ENCODE measurements around the gene ECM1.

The ECM1 gene

DNA sequence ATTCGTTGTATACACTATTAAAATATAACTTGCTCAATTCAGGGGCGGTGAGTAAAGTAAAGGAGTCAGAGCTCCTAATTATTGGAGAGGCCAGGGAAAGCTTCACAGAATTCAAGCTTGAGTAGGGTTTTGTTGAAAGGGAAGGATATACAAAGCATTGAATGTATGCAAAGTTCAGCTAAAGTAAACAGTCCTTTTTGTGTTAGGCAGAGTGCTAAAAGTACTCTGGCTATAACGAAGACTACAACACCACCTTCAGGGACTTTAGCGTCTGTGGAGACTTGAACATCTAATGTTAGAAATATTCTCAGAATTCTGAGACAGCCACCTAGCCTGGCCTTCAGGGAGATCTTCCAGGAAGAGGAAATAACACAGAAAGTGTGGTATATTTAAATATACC, 8.7 kb downstream of the ECM1 start:
- Mint-ChIP-seq H3K27ac (no peak overlapping the region), H3K36me3 (ENCODE audit: low read depth) (peaks cover 21% of the 10 kb centered on the region), H3K9me3 (no peaks in the 10 kb centered on the region), H3K4me1 (ENCODE audit: low read depth) (peaks cover 25% of the 10 kb centered on the region), H3K27me3 (peaks cover 7% of the 10 kb centered on the region), H3K4me3 (no peak overlapping the region)
- intact Hi-C loops (cut with micrococcal nuclease) = no loop called here

DNA sequence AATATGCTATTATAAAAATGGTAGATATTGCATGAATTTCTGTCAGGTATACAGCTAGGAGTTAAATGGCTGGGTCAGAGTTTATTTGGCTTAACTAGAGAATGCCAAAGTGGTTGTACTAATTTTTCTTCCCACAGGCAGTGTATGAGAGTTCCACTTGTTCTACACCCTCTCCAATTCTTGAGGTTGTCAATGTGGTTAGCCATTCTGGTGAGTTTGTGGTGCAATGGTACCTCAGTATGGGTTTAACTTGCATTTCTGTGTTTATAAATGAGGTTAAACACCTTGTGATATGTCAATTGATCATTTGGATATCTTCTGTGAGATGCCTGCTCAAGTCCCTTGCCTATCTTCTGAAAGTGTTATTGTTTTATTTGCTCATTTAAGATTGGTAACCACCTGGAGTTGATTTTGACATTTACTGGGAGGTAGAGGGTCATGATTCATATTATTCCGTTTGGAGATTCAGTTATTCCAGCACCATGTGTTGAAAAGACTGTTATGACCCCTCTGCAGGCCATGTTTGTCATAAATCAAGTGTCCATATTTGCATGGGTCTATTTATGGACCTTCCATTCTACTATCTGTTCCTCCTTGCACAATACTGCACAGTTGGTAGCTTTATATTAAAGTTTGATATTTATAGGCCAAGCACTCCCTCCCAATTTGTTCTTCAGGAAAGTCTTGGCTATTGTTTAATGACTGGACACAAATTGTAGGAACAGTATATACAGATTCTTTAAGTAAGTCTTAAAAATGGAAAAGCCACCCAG, 13.5 kb downstream of the ECM1 start:
- intact Hi-C loops (cut with micrococcal nuclease) = no loop called here
- Mint-ChIP-seq H3K27ac (no peak overlapping the region), H3K36me3 (ENCODE audit: low read depth) (no peaks in the 10 kb centered on the region), H3K4me1 (ENCODE audit: low read depth) (peaks cover 2% of the 10 kb centered on the region), H3K4me3 (no peak overlapping the region), H3K9me3 (no peaks in the 10 kb centered on the region), H3K27me3 (peaks cover under 1% of the 10 kb centered on the region)

DNA sequence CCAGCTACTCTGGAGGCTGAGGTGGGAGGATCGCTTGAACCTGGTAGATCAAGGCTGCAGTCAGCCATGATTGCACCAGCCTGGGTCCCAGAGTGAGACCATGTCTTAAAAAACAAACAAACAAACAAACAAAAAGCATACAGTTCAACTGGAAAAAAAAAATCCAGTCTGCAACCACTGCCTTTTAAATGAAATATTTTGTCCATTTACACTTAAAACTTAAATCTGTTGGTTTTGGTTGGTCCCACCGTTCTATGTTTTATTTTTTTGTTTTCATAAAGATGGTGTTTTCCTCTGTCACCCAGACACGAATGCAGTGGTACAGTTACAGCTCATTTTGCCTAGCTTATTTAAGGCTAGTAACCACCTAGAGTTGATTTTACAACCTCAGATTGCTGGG, 17.4 kb downstream of the ECM1 start:
- intact Hi-C loops (cut with micrococcal nuclease) = no loop called here
- no peaks in the 10 kb centered on the region for H3K4me1 Mint-ChIP-seq (ENCODE audit: low read depth)
- no peaks in the 10 kb centered on the region for H3K9me3 Mint-ChIP-seq
- no peaks in the 10 kb centered on the region for H3K27me3 Mint-ChIP-seq
- H3K4me3 Mint-ChIP-seq = no peak overlapping the region
- H3K27ac Mint-ChIP-seq = no peak overlapping the region
- H3K36me3 Mint-ChIP-seq (ENCODE audit: low read depth) = no peaks in the 10 kb centered on the region

DNA sequence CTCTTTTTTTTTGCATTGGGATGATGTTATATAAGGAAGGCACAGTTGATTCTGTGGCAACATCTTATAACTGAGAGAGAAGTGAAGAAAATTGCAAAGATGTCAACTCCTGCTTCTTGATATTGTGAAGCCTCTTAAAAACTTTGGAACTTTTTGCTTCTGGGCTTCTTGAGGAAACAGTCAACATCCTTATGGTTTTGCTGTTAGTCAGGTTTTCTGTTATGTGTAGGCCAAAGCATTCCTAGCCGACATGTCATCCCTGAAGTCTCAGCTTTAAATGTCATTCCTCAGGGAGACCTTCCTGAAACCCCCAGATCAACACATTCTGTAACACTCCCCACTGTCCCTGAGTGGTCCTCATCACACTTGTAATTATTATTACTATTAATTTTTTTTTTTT, 20.3 kb downstream of the ECM1 start:
- Mint-ChIP-seq H3K9me3 (no peaks in the 10 kb centered on the region), H3K4me1 (ENCODE audit: low read depth) (peaks cover 7% of the 10 kb centered on the region), H3K27ac (no peak overlapping the region), H3K36me3 (ENCODE audit: low read depth) (no peaks in the 10 kb centered on the region), H3K4me3 (no peak overlapping the region), H3K27me3 (no peaks in the 10 kb centered on the region)
- intact Hi-C loops (cut with micrococcal nuclease) = no loop called here

DNA sequence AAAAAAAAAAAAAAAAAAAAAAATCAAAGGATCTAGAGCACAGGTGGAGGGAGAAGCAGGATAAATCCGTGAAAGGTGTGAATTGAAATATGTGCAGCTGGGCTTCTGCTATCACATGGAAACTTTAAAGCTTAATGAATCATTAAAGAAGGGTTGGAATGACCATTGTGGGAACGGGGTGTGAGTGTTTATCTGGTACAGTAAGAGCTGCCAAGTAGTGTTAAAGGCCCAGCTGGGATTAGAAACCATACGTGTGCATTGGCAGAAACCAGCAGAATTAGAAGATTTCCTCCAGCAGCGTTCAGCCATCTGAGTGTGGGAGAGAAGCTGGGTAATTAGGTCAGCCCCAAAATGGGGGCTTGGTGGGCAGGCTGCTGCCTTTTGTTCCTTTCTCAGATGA, 21.1 kb downstream of the ECM1 start:
- Mint-ChIP-seq H3K4me1 (ENCODE audit: low read depth) (peaks cover 7% of the 10 kb centered on the region), H3K27me3 (no peaks in the 10 kb centered on the region), H3K36me3 (ENCODE audit: low read depth) (no peaks in the 10 kb centered on the region), H3K4me3 (no peak overlapping the region), H3K9me3 (no peaks in the 10 kb centered on the region), H3K27ac (no peak overlapping the region)
- intact Hi-C loops (cut with micrococcal nuclease) = no loop called here

DNA sequence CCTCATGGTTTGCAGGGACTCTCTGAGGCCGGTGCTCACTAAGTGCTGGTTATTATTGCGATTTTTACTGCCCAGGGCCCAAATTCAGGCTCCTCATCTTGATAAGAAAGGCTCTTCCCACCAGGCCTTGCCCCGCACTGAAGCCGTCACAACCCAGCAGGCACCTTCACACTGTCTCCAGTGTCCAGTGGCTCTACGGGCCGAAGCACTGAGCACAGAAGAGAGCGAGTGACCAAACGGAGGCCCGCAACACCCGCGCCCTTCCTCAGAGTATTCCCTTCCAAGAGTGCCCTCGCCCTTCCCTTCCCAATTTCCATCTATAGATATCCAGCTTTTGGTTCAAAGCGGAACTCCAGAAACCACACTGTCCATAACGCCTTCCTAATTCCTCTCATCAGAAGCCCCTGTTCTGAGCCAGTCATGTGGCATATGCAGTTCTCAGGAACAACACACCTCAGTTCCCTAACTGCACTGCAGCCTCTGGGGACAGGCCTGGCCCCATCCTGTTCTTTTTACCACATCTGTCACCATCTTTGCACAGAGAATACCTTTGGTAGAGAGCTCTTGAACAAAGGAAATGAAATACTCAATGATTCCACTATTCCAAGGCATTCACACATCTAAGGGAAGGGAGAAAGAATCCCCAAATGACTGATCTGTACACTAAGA, 22.7 kb downstream of the ECM1 start:
- intact Hi-C loops (cut with micrococcal nuclease) = no loop called here
- Mint-ChIP-seq H3K27ac (no peak overlapping the region), H3K36me3 (ENCODE audit: low read depth) (no peaks in the 10 kb centered on the region), H3K27me3 (no peaks in the 10 kb centered on the region), H3K4me3 (no peak overlapping the region), H3K9me3 (no peaks in the 10 kb centered on the region), H3K4me1 (ENCODE audit: low read depth) (peaks cover 7% of the 10 kb centered on the region)

DNA sequence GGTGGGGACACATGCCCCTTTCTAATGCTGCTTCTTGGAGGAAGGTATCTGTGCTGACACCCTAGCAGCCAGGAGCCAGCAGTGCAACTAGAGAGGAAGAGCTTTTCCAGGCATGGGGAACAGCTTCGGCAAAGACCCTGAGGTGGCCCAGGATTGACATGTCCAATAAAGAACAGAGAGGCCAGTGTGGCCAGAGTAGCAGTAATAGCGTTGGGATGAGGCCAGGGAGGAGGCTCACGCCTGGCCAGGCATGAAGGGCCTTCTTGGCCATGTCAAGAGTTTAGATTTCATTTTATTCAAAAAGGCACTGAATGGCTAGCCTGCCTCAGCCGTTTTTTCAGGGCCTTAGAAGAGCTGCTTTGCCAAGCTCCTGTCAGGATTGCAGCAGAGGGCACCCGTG, 25.0 kb downstream of the ECM1 start:
- intact Hi-C loops (cut with micrococcal nuclease) = loop anchor here (1.0 kb wide), 1 partner anchor 69 kb away; no protein-coding TSS in a partner anchor
- Mint-ChIP-seq H3K27ac (no peak overlapping the region), H3K27me3 (no peaks in the 10 kb centered on the region), H3K9me3 (no peaks in the 10 kb centered on the region), H3K36me3 (ENCODE audit: low read depth) (no peaks in the 10 kb centered on the region), H3K4me1 (ENCODE audit: low read depth) (peaks cover 7% of the 10 kb centered on the region), H3K4me3 (no peak overlapping the region)

DNA sequence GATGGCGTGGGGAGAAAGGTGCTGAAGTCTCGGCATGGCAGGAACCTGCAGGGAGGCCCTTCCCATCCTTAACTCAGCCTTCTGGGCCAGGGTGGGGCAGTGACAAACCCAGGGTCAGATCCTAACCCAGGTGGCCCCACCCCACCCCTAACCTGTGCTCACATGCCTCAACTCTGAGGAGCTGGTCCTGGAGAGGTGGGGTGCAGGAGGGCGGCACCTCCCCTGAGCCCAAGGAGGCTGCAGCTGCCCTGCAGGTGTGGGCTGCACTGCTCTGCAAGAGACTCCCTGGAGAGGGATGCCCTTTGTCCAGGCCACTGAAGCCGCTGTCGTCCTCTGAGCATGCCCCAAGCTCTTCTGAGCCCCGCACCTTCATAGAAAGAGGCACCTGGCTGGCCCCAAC, 26.1 kb downstream of the ECM1 start:
- Mint-ChIP-seq H3K4me3 (no peak overlapping the region), H3K9me3 (no peaks in the 10 kb centered on the region), H3K36me3 (ENCODE audit: low read depth) (no peaks in the 10 kb centered on the region), H3K27ac (no peak overlapping the region), H3K27me3 (no peaks in the 10 kb centered on the region), H3K4me1 (ENCODE audit: low read depth) (peaks cover 7% of the 10 kb centered on the region)
- intact Hi-C loops (cut with micrococcal nuclease) = no loop called here

DNA sequence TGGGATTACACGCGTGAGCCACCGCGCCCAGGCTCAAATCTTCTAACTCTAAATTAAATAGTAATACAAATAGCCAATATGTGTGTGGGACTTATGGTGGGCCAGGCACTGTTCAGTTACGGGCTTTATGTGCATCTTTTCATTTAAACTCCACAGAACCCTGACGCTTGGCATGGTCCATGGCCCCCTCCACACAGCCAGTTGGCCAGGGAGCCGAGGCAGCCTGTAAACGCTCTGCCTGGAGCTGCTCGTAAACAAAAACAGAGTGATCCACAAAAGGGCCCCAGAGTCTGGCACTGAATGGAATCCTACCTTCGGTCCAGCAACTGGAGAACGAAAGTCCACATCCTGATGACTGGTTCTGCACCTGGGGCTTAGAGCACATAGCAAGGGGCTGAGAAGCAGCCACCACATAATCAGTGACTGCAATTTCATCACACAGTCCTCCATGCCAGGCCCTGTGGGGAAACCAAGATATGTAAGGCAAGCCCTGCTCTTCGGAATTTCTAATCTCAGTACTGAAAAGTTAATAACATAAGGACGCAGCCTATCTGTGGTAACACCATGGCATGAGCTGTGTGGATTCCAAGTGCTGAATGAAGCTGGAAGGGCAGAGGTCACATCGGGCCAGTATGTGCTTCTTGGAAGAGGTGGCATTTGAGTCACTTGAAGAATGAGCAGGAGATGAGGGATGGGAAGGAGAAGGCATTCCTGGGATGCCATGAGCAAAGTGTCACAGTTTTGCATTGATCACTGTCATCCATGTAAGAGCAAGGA, 27.8 kb downstream of the ECM1 start:
- Mint-ChIP-seq H3K4me1 (ENCODE audit: low read depth) (peaks cover 13% of the 10 kb centered on the region), H3K4me3 (no peak overlapping the region), H3K9me3 (no peaks in the 10 kb centered on the region), H3K36me3 (ENCODE audit: low read depth) (no peaks in the 10 kb centered on the region), H3K27ac (no peak overlapping the region), H3K27me3 (peaks cover 1% of the 10 kb centered on the region)
- intact Hi-C loops (cut with micrococcal nuclease) = no loop called here

DNA sequence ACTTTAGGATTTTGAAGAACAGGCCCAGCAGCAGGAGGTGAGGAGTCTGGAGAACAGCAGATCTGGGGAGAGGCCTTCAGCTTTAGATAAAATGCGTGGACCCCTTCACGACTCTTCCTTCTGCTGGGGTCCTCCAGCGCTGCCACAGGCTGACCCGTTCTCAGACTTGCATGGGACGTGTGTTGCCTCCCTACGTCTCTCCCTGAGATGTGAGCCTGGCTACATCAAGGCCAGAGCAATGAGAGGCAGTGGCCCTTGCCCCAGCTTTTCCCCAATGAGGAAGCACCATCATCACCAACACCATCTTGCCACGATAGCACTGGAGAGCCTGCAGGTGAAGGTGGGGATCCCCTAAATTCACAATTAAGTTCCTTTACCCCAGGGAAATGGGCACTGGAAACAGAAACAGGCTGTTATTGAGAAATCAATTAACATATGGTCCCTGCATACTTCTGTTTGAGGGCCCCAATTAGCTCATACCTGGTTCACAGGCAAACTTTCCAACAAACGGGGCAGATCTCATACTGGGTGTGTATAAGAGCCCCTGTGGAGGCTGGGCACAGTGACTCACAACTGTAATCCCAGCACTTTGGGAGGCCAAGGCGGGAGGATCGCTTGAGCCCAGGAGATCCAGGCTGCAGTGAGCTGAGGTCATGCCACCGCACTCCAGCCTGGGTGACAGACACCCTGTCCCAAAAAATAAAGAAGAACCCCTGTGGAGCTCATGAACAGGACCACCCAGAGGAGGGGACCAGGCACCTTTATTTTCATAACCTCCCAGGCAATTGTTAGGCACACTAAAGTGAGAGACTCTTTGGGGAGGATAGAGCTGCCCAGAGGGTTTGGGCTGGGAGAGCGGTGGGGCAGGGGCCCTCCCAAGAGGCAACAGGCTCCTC, 29.2 kb downstream of the ECM1 start:
- H3K4me3 Mint-ChIP-seq = no peak overlapping the region
- no peaks in the 10 kb centered on the region for H3K36me3 Mint-ChIP-seq (ENCODE audit: low read depth)
- intact Hi-C loops (cut with micrococcal nuclease) = no loop called here
- no peak overlapping the region for H3K27ac Mint-ChIP-seq
- H3K27me3 Mint-ChIP-seq = peaks cover 1% of the 10 kb centered on the region
- peaks cover 15% of the 10 kb centered on the region for H3K4me1 Mint-ChIP-seq (ENCODE audit: low read depth)
- no peaks in the 10 kb centered on the region for H3K9me3 Mint-ChIP-seq

DNA sequence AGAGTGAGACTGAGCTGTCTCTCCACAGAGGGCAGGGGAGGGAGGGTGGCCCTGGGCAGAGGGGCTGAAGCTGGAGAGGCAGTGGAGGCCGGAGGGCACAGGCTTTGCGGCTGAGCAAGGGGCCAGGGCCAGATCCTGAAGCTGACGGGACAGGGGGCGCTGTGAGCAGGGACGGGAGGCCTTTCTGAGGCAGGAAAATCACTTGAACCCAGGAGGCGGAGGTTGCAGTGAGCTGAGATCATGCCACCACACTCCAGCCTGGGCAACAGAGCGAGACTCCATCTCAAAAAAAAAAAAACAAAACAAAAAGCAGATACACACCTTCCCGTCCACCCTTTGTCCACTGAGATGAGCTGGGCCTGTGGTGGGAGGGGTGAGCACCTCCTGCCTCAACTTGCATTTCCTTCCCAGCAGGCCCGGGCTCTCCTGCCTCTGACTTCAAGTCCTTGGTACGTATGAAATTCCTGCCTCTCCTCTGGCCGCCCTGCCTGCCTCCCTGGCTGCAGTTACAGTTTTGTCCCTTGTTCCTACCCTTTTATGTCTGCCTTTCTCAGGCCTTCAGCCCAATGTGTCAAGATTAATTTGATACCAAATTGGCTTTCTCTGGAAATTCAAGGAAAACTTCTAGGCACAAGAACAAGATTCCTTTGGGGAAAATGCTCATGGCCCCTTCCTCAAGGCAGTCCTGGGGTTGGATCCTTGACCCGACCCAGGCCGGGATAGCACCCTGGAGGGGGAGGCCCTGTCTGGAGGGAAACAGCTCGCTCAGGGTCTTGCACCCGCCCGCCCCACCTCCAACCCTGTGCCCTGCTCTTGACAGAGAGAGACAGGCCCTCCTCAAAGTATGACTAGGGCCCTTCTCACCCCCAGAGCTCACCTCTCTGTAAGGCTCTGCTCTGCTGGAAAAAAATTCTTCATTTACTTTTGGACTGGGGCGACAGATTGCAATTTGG, 30.1 kb downstream of the ECM1 start:
- intact Hi-C loops (cut with micrococcal nuclease) = no loop called here
- Mint-ChIP-seq H3K4me3 (no peak overlapping the region), H3K36me3 (ENCODE audit: low read depth) (no peaks in the 10 kb centered on the region), H3K27ac (no peak overlapping the region), H3K27me3 (peaks cover 1% of the 10 kb centered on the region), H3K9me3 (no peaks in the 10 kb centered on the region), H3K4me1 (ENCODE audit: low read depth) (peaks cover 11% of the 10 kb centered on the region)

DNA sequence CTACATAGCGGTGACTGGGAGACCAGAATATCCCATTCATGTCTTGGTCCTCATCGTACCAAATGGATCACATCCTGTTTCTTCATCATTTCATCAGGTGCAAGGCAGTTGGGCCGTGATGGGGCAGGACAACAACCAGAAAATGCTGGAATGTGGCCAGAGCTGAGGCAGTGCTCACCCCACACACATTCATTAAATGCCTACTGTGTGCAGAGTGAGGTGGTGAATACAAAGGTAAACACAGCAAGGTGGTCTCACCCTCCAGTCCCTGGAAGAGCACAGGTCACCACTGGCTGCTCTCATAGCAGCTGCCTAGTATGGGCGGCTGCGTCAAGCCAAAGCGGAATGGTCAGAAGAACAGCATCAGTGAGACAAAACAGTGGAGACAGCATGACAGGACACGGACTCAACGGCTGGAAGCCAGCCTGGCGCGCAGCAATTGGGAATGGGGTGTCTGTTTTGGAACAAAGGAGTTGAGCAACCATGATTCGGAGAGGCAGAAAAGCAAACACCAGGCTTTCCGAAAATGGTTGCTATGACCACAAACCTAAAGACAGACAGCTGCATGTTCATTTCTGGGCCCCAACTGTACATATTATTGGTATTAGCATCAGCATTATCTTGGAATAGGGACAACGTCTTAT, 35.7 kb downstream of the ECM1 start:
- H3K4me3 Mint-ChIP-seq = no peak overlapping the region
- H3K36me3 Mint-ChIP-seq (ENCODE audit: low read depth) = no peaks in the 10 kb centered on the region
- peaks cover 16% of the 10 kb centered on the region for H3K4me1 Mint-ChIP-seq (ENCODE audit: low read depth)
- peaks cover 6% of the 10 kb centered on the region for H3K27me3 Mint-ChIP-seq
- no peak overlapping the region for H3K27ac Mint-ChIP-seq
- intact Hi-C loops (cut with micrococcal nuclease) = no loop called here
- H3K9me3 Mint-ChIP-seq = no peaks in the 10 kb centered on the region

All from dendritic cell treated with granulocyte-macrophage colony-stimulating factor and Interleukin-4, amounts not matched to agents 40 ng/mL and 50 ng/mL, for 4 days (primary cell).